Measurements from ENCODE around the gene MADD. TPM values are rescaled to one million over a fixed set of nuclear protein-coding genes. Genes with fewer than 3 reads are reported as not detected.

The MADD gene
- total and polyA plus RNA-seq, 2 experiments from 2014 or later = 13.4 to 43.8 TPM

GRCh38 chr11:47271961-47272661 is 2.2 kb downstream of the MADD start:
- no peak for ATAC-seq

More at GRCh38 chr11:47271961-47272661, 2.2 kb downstream of the MADD start:
- H3K27me3 ChIP-seq (ENCODE audit: insufficient read depth) = no peaks in the 10 kb centered on the region
- Mint-ChIP-seq H3K27ac (no peak overlapping the region), H3K4me3 (peak overlapping the region; percentile 76), H3K27me3 (ENCODE audit: insufficient read depth, low read depth, poor library complexity) (peaks cover 9% of the 10 kb centered on the region), H3K9me3 (no peaks in the 10 kb centered on the region), H3K36me3 (ENCODE audit: low read depth) (peaks cover 23% of the 10 kb centered on the region), H3K4me1 (peaks cover 41% of the 10 kb centered on the region)
- no peak overlapping the region for H3K27ac ChIP-seq (ENCODE audit: low read depth)
- peaks cover 8% of the 10 kb centered on the region for H3K36me3 ChIP-seq (ENCODE audit: insufficient read depth)
- H3K79me2 ChIP-seq (replicated peaks; ENCODE audit: insufficient read depth) = peaks cover 41% of the 10 kb centered on the region
- peaks cover 35% of the 10 kb centered on the region for H3K4me1 ChIP-seq (ENCODE audit: insufficient read depth)
- no peak overlapping the region for H2AFZ ChIP-seq
- peak overlapping the region; percentile 94 for H3K4me2 ChIP-seq
- TF ChIP-seq EZH2phosphoT487 (IDR thresholded peaks at IDR 0.05; ENCODE audit: unreplicated experiment) (no peak), EZH2 (IDR thresholded peaks at IDR 0.05; ENCODE audit: low read depth, unreplicated experiment) (no peak), ZNF114 (CRISPR knock-in tag; IDR thresholded peaks at IDR 0.05) (no peak), ZNF331 (CRISPR knock-in tag; IDR thresholded peaks at IDR 0.05; ENCODE audit: low read depth) (no peak), REST (IDR thresholded peaks at IDR 0.05; ENCODE audit: unreplicated experiment) (no peak), JUNB (IDR thresholded peaks at IDR 0.05; ENCODE audit: unreplicated experiment) (no peak), ZNF462 (CRISPR knock-in tag; IDR thresholded peaks at IDR 0.05) (no peak), POLR2AphosphoS5 (IDR thresholded peaks at IDR 0.05; ENCODE audit: low read depth) (no peak), CREB1 (CRISPR knock-in tag; IDR thresholded peaks at IDR 0.05; ENCODE audit: low read depth) (no peak), STAT1 (IDR thresholded peaks at IDR 0.05; ENCODE audit: unreplicated experiment) (no peak), NANOG (IDR thresholded peaks at IDR 0.05; ENCODE audit: borderline replicate concordance) (no peak)
- TF ChIP-seq, protein P1, sequence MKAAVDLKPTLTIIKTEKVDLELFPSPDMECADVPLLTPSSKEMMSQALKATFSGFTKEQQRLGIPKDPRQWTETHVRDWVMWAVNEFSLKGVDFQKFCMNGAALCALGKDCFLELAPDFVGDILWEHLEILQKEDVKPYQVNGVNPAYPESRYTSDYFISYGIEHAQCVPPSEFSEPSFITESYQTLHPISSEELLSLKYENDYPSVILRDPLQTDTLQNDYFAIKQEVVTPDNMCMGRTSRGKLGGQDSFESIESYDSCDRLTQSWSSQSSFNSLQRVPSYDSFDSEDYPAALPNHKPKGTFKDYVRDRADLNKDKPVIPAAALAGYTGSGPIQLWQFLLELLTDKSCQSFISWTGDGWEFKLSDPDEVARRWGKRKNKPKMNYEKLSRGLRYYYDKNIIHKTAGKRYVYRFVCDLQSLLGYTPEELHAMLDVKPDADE (IDR thresholded peaks at IDR 0.05) = no peak
- TF ChIP-seq, protein P2, sequence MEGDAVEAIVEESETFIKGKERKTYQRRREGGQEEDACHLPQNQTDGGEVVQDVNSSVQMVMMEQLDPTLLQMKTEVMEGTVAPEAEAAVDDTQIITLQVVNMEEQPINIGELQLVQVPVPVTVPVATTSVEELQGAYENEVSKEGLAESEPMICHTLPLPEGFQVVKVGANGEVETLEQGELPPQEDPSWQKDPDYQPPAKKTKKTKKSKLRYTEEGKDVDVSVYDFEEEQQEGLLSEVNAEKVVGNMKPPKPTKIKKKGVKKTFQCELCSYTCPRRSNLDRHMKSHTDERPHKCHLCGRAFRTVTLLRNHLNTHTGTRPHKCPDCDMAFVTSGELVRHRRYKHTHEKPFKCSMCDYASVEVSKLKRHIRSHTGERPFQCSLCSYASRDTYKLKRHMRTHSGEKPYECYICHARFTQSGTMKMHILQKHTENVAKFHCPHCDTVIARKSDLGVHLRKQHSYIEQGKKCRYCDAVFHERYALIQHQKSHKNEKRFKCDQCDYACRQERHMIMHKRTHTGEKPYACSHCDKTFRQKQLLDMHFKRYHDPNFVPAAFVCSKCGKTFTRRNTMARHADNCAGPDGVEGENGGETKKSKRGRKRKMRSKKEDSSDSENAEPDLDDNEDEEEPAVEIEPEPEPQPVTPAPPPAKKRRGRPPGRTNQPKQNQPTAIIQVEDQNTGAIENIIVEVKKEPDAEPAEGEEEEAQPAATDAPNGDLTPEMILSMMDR (conservative IDR thresholded peaks at IDR 0.05; ENCODE audit: low read depth in 2 of 2) = no peak
- peaks cover 33% of the 10 kb centered on the region for H4K20me1 ChIP-seq (replicated peaks; ENCODE audit: insufficient read depth)
- 0 out of 2 replicates have a peak overlapping the region, but pooled peaks have one; percentile 88 for H3K4me3 ChIP-seq
- DNase-seq (ENCODE audit: low spot score) = peak; percentile 29
- no peaks in the 10 kb centered on the region for H3K9me2 ChIP-seq (ENCODE audit: insufficient read depth)
- H3F3A ChIP-seq (replicated peaks; ENCODE audit: low read depth) = peaks cover 19% of the 10 kb centered on the region

Data from GM23338 (cell line).